H1 (cell line): ENCODE measurements around the gene ZSWIM4. TPM values are rescaled to one million over a fixed set of nuclear protein-coding genes. Genes with fewer than 3 reads are reported as not detected.

Source experiments
- CHD7 ChIP-seq: fragments of 300-600 bp; sonication (generic); IDR thresholded peaks from 2 replicates; pipeline ENCODE4 v1.7.1; 2012; ENCODE audit warnings: low read length, moderate library complexity, mild to moderate bottlenecking, inconsistent platforms; ENCODE audit not compliant: insufficient replicate concordance
- CTBP2 ChIP-seq: IDR thresholded peaks from 2 replicates; pipeline ENCODE4 v1.7.0; 2011; ENCODE audit warnings: borderline replicate concordance, mild to moderate bottlenecking, moderate library complexity, mixed read lengths, low read length; ENCODE audit not compliant: insufficient read depth, insufficient read length
- GTF2F1 ChIP-seq: IDR thresholded peaks from 2 replicates; pipeline ENCODE4 v1.6.1; 2012; ENCODE audit warnings: low read depth, low read length, improper control_type of control experiment, borderline replicate concordance
- KDM4A ChIP-seq: IDR thresholded peaks from one replicate; pipeline ENCODE4 v1.7.1; 2012; ENCODE audit warnings: low read depth, mild to moderate bottlenecking, moderate library complexity, low read length, inconsistent platforms; ENCODE audit not compliant: severe bottlenecking
- PHF8 ChIP-seq: fragments of 200-600 bp; sonication (generic); conservative IDR thresholded peaks from 2 replicates; pipeline ENCODE4 v1.7.1; 2012; ENCODE audit warnings: low read depth, mild to moderate bottlenecking, inconsistent platforms, low read length, moderate library complexity
- RNF2 ChIP-seq: fragments of 200-900, 300-1000 bp; sonication (generic); IDR thresholded peaks from 2 replicates; pipeline ENCODE4 v1.7.1; 2016; ENCODE audit warnings: borderline replicate concordance, low read depth, mild to moderate bottlenecking, antibody characterized with exemption, low read length; ENCODE audit not compliant: poor library complexity, severe bottlenecking; ENCODE audit errors: missing control alignments
- SP1 ChIP-seq: IDR thresholded peaks from 2 replicates; pipeline ENCODE4 v1.6.1; 2011; ENCODE audit warnings: low read depth, low read length
- TAF1 ChIP-seq: IDR thresholded peaks from 2 replicates; pipeline ENCODE4 v1.6.1; 2011; ENCODE audit warnings: mild to moderate bottlenecking, low read depth, low read length
- TEAD4 ChIP-seq: IDR thresholded peaks from 2 replicates; pipeline ENCODE4 v1.6.1; 2012; ENCODE audit warnings: low read depth, low read length, inconsistent platforms, mixed read lengths
- polyA plus RNA-seq, 7 experiments: library from polyadenylated mRNA; depleted of rRNA in 3 of 7; stranded (reverse) in 5 of 7; unstranded in 2 of 7; fragments of >200 nt in 5 of 7; fragments of 200-250 nt in 2 of 7; gene quantifications; 1 replicate in 5 of 7; 2 replicates in 1 of 7; 4 replicates in 1 of 7; pipeline versions ENCODE4 v1.2.1 to v1.2.3, GENCODE V29; 2011 to 2013; ENCODE audit warnings: missing spikeins in 2 of 7, mixed read lengths in 2 of 7
- total RNA-seq: library from RNA; stranded (reverse); fragmentation: NEBNext Ultra II Directional; extraction: Animal tissue kit (Norgen Biotek cat#: 25700); gene quantifications from 2 replicates; pipeline ENCODE4 v1.2.1, GENCODE V29; 2021

The ZSWIM4 gene
- total and polyA plus RNA-seq, 2 of the 8 experiments (the other 6 are each of a cell fraction or from before 2014, with no cell fraction given), result 12.2 to 31.1 TPM

- TF ChIP-seq CHD7 (no peak), PHF8 (no peak), GTF2F1 (no peak), SP1 (no peak), CTBP2 (no peak), TAF1 (no peak), TEAD4 (no peak), RNF2 (no peak), KDM4A (no peak)
Measured at GRCh38 chr19:13841086-13841961, 46.1 kb downstream of the ZSWIM4 start (continued).
